ENCODE results near the gene SENP1.

Gene SENP1

GRCh38 chr12:48019639-48020265, 86.1 kb downstream of the SENP1 start:
- in situ Hi-C loops (cut with MboI; ENCODE audit: low sequenced_read_pairs) = no loop called here

- in situ Hi-C loops (cut with MboI; ENCODE audit: low sequenced_read_pairs) = no loop called here
Observed at GRCh38 chr12:48018618-48018995, 87.3 kb downstream of the SENP1 start.

- in situ Hi-C loops (cut with MboI; ENCODE audit: low sequenced_read_pairs) = no loop called here
Observed at GRCh38 chr12:48017921-48018617, 87.8 kb downstream of the SENP1 start.

- in situ Hi-C loops (cut with MboI; ENCODE audit: low sequenced_read_pairs) = no loop called here
Observed at GRCh38 chr12:48017496-48017895, 88.4 kb downstream of the SENP1 start.

GRCh38 chr12:48016373-48017020, 89.4 kb downstream of the SENP1 start:
- in situ Hi-C loops (cut with MboI; ENCODE audit: low sequenced_read_pairs) = no loop called here

- in situ Hi-C loops (cut with MboI; ENCODE audit: low sequenced_read_pairs) = no loop called here
Observed at GRCh38 chr12:48015954-48016353, 89.9 kb downstream of the SENP1 start.

GRCh38 chr12:48015129-48015528, 90.8 kb downstream of the SENP1 start:
- in situ Hi-C loops (cut with MboI; ENCODE audit: low sequenced_read_pairs) = no loop called here

- in situ Hi-C loops (cut with MboI; ENCODE audit: low sequenced_read_pairs) = no loop called here
Observed at GRCh38 chr12:48013287-48013686, 92.6 kb downstream of the SENP1 start.

- in situ Hi-C loops (cut with MboI; ENCODE audit: low sequenced_read_pairs) = no loop called here
Observed at GRCh38 chr12:48012070-48012469, 93.8 kb downstream of the SENP1 start.

- in situ Hi-C loops (cut with MboI; ENCODE audit: low sequenced_read_pairs) = no loop called here
Observed at GRCh38 chr12:48010366-48010970, 95.4 kb downstream of the SENP1 start.

GRCh38 chr12:48009471-48009870, 96.4 kb downstream of the SENP1 start:
- in situ Hi-C loops (cut with MboI; ENCODE audit: low sequenced_read_pairs) = no loop called here

GRCh38 chr12:48008950-48009349, 96.9 kb downstream of the SENP1 start:
- in situ Hi-C loops (cut with MboI; ENCODE audit: low sequenced_read_pairs) = no loop called here

- in situ Hi-C loops (cut with MboI; ENCODE audit: low sequenced_read_pairs) = no loop called here
Observed at GRCh38 chr12:48008349-48008748, 97.5 kb downstream of the SENP1 start.

- in situ Hi-C loops (cut with MboI; ENCODE audit: low sequenced_read_pairs) = no loop called here
Observed at GRCh38 chr12:48007206-48007605, 98.7 kb downstream of the SENP1 start.

- in situ Hi-C loops (cut with MboI; ENCODE audit: low sequenced_read_pairs) = no loop called here
Observed at GRCh38 chr12:48005750-48006021, 100.2 kb downstream of the SENP1 start.

- in situ Hi-C loops (cut with MboI; ENCODE audit: low sequenced_read_pairs) = no loop called here
Observed at GRCh38 chr12:48005001-48005749, 100.7 kb downstream of the SENP1 start.

GRCh38 chr12:48004053-48004941, 101.6 kb downstream of the SENP1 start, which contains the start of gene COL2A1:
Gene COL2A1, minus strand, starts transcription at chr12:48004476. Its CDS starts 155 bp downstream, at chr12:48004321.
- in situ Hi-C loops (cut with MboI; ENCODE audit: low sequenced_read_pairs) = no loop called here

GRCh38 chr12:48003226-48004052, 102.4 kb downstream of the SENP1 start:
- in situ Hi-C loops (cut with MboI; ENCODE audit: low sequenced_read_pairs) = no loop called here

- in situ Hi-C loops (cut with MboI; ENCODE audit: low sequenced_read_pairs) = no loop called here
Observed at GRCh38 chr12:48002773-48003218, 103.1 kb downstream of the SENP1 start.
